Measurements from ENCODE around the gene EDN1.

DNA sequence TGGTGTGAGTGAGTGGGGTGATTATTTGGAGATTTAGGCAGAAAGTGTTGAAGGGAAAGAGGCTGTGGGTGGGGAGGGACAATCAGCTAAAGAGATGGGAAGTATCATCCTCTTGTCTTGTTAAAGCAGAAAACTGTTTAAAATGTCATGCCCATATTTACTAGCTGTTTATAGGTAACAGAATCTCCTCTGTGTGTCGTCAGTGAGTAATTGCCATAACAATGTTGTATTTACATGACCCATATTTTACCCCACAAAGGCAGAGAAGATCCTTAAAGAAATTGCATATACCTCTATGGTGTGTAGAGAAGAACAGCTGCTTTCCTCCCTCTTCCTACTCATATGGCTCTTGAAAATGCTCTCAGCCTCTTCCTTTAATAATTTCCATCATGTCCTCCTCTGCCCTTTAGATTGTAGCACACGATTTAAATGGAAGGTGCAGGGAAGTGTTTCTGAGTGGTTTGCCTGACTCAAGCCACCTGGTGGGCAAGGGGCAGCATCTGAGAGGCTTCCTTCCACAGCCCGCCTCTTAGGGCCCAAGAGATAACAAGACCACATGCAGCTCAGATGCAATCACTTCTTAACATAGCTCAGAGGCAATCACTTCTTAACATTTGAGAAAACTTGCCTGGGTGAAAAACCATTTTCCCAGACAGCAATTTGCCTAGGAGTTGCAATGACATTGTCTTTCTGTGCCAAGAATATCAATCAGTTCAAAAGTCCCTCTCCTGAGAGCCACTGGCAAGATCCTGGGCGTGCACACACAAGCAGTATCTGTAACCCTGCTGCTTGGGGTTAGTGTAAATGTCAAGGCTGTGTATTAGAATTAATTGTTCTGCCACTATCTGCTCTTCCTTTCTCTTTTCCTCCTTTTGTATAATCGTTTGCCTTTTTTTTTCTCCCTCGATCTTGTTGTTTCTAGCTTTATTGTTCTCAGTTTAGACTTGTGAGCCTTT is 44.1 kb upstream of the EDN1 start:
- TF ChIP-seq FOXK1 (CRISPR knock-in tag; IDR thresholded peaks at IDR 0.05; ENCODE audit: borderline replicate concordance, low read depth) (no peak), ZNF292 (CRISPR knock-in tag; IDR thresholded peaks at IDR 0.05; ENCODE audit: borderline replicate concordance, low read depth) (no peak), SMARCE1 (IDR thresholded peaks at IDR 0.05; ENCODE audit: borderline replicate concordance) (no peak), ZNF563 (CRISPR knock-in tag; IDR thresholded peaks at IDR 0.05) (no peak), HDAC1 (CRISPR knock-in tag; IDR thresholded peaks at IDR 0.05) (no peak), TEAD2 (CRISPR knock-in tag; IDR thresholded peaks at IDR 0.05) (no peak), MTA1 (CRISPR knock-in tag; IDR thresholded peaks at IDR 0.05; ENCODE audit: borderline replicate concordance) (no peak), KMT2A (CRISPR knock-in tag; IDR thresholded peaks at IDR 0.05) (no peak), POLR2AphosphoS5 (IDR thresholded peaks at IDR 0.05; ENCODE audit: low read depth, low read length) (no peak), YY1 (IDR thresholded peaks at IDR 0.05; ENCODE audit: insufficient read depth, insufficient replicate concordance, low read depth, low read length) (no peak), ZZZ3 (CRISPR knock-in tag; IDR thresholded peaks at IDR 0.05; ENCODE audit: borderline replicate concordance) (no peak)
- TF ChIP-seq, protein P1, sequence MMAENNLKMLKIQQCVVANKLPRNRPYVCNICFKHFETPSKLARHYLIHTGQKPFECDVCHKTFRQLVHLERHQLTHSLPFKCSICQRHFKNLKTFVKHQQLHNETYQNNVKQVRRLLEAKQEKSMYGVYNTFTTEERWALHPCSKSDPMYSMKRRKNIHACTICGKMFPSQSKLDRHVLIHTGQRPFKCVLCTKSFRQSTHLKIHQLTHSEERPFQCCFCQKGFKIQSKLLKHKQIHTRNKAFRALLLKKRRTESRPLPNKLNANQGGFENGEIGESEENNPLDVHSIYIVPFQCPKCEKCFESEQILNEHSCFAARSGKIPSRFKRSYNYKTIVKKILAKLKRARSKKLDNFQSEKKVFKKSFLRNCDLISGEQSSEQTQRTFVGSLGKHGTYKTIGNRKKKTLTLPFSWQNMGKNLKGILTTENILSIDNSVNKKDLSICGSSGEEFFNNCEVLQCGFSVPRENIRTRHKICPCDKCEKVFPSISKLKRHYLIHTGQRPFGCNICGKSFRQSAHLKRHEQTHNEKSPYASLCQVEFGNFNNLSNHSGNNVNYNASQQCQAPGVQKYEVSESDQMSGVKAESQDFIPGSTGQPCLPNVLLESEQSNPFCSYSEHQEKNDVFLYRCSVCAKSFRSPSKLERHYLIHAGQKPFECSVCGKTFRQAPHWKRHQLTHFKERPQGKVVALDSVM (CRISPR knock-in tag; IDR thresholded peaks at IDR 0.05), result no peak
- TF ChIP-seq, protein P2, sequence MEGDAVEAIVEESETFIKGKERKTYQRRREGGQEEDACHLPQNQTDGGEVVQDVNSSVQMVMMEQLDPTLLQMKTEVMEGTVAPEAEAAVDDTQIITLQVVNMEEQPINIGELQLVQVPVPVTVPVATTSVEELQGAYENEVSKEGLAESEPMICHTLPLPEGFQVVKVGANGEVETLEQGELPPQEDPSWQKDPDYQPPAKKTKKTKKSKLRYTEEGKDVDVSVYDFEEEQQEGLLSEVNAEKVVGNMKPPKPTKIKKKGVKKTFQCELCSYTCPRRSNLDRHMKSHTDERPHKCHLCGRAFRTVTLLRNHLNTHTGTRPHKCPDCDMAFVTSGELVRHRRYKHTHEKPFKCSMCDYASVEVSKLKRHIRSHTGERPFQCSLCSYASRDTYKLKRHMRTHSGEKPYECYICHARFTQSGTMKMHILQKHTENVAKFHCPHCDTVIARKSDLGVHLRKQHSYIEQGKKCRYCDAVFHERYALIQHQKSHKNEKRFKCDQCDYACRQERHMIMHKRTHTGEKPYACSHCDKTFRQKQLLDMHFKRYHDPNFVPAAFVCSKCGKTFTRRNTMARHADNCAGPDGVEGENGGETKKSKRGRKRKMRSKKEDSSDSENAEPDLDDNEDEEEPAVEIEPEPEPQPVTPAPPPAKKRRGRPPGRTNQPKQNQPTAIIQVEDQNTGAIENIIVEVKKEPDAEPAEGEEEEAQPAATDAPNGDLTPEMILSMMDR (CRISPR knock-in tag; IDR thresholded peaks at IDR 0.05), result no peak
- TF ChIP-seq, protein P3, sequence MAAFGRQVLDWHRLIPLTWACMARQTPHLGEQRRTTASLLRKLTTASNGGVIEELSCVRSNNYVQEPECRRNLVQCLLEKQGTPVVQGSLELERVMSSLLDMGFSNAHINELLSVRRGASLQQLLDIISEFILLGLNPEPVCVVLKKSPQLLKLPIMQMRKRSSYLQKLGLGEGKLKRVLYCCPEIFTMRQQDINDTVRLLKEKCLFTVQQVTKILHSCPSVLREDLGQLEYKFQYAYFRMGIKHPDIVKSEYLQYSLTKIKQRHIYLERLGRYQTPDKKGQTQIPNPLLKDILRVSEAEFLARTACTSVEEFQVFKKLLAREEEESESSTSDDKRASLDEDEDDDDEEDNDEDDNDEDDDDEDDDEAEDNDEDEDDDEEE (CRISPR knock-in tag; IDR thresholded peaks at IDR 0.05), result no peak
